Neural progenitor cell (in vitro differentiated cells): ENCODE results near the gene PLA2G4E. TPM values are rescaled to one million over a fixed set of nuclear protein-coding genes. Genes with fewer than 3 reads are reported as not detected.

Experiments used
- DNase-seq: peaks from one replicate; pipeline ENCODE4 v3.0.0-alpha.2; 2016; ENCODE audit warnings: low spot score
- H2AFZ ChIP-seq: fragments of 200-600 bp; sonication (generic); replicated peaks from 2 replicates; pipeline ENCODE4 v1.6.1; 2016; ENCODE audit warnings: antibody characterized with exemption
- H3F3A ChIP-seq: fragments of 200-600 bp; sonication (generic); 2 replicates; pipeline ENCODE4 v1.6.1; 2016; ENCODE audit warnings: antibody characterized with exemption, low read depth
- H3K27ac ChIP-seq: fragments of 200-600 bp; sonication (generic); 2 replicates; pipeline ENCODE4 v1.5.1; 2016; ENCODE audit warnings: mild to moderate bottlenecking
- H3K27me3 ChIP-seq: fragments of 200-600 bp; sonication (generic); 2 replicates; pipeline ENCODE4 v1.6.1; 2016; ENCODE audit warnings: mild to moderate bottlenecking, moderate library complexity
- H3K36me3 ChIP-seq: fragments of 200-600 bp; sonication (generic); 2 replicates; pipeline ENCODE4 v1.5.1; 2016
- H3K4me1 ChIP-seq: fragments of 200-600 bp; sonication (generic); 2 replicates; pipeline ENCODE4 v1.6.1; 2016; ENCODE audit warnings: mixed run types
- H3K4me2 ChIP-seq: fragments of 200-600 bp; sonication (generic); 2 replicates; pipeline ENCODE4 v1.6.1; 2016
- H3K4me3 ChIP-seq: fragments of 200-600 bp; sonication (generic); 2 replicates; pipeline ENCODE4 v1.5.1; 2016
- H3K79me2 ChIP-seq: fragments of 200-600 bp; sonication (generic); 2 replicates; pipeline ENCODE4 v1.6.1; 2016; ENCODE audit warnings: low read depth
- H3K9ac ChIP-seq: fragments of 200-600 bp; sonication (generic); 2 replicates; pipeline ENCODE4 v1.6.1; 2016
- H3K9me3 ChIP-seq: fragments of 200-600 bp; sonication (generic); 2 replicates; pipeline ENCODE4 v1.5.1; 2016; ENCODE audit warnings: low read depth
- H4K20me1 ChIP-seq: fragments of 200-600 bp; sonication (generic); 2 replicates; pipeline ENCODE4 v1.6.1; 2016; ENCODE audit warnings: low read depth
- H3K27ac Mint-ChIP-seq: 3 replicates; pipeline ENCODE4 v1.8.0; 2021; ENCODE audit warnings: mixed read lengths
- H3K27me3 Mint-ChIP-seq: 2 replicates; pipeline ENCODE4 v1.8.0; 2022; ENCODE audit warnings: low read depth, mild to moderate bottlenecking, inconsistent platforms, moderate library complexity, mixed read lengths; ENCODE audit not compliant: insufficient read depth
- H3K36me3 Mint-ChIP-seq: 3 replicates; pipeline ENCODE4 v1.8.0; 2021; ENCODE audit warnings: mixed read lengths
- H3K4me1 Mint-ChIP-seq: 3 replicates; pipeline ENCODE4 v1.8.0; 2021; ENCODE audit warnings: mixed read lengths
- H3K4me3 Mint-ChIP-seq: 3 replicates; pipeline ENCODE4 v1.8.0; 2021; ENCODE audit warnings: mild to moderate bottlenecking, moderate library complexity, mixed read lengths
- H3K9me3 Mint-ChIP-seq: 3 replicates; pipeline ENCODE4 v1.8.0; 2020; ENCODE audit warnings: mixed read lengths
- EZH2 ChIP-seq: fragments of 200-600 bp; sonication (generic); IDR thresholded peaks from 2 replicates; pipeline ENCODE4 v1.6.1; 2017; ENCODE audit warnings: antibody characterized with exemption, mild to moderate bottlenecking, moderate library complexity
- EZH2phosphoT487 ChIP-seq: fragments of 200-600 bp; sonication (generic); IDR thresholded peaks from 2 replicates; pipeline ENCODE4 v1.6.1; 2017; ENCODE audit warnings: antibody characterized with exemption
- total RNA-seq: library from RNA; depleted of rRNA; stranded (reverse); fragments of >200 nt; gene quantifications from 2 replicates; pipeline ENCODE4 v1.2.3, GENCODE V29; 2015; ENCODE audit warnings: low replicate concordance
- TF ChIP-seq, protein P1 (sequence below): fragments of 200-600 bp; sonication (generic); IDR thresholded peaks from 2 replicates; pipeline ENCODE4 v1.5.1; 2017; ENCODE audit warnings: antibody characterized with exemption, mild to moderate bottlenecking

Gene PLA2G4E
- total RNA-seq, 1 donor from 2014 or later = not detected

DNA sequence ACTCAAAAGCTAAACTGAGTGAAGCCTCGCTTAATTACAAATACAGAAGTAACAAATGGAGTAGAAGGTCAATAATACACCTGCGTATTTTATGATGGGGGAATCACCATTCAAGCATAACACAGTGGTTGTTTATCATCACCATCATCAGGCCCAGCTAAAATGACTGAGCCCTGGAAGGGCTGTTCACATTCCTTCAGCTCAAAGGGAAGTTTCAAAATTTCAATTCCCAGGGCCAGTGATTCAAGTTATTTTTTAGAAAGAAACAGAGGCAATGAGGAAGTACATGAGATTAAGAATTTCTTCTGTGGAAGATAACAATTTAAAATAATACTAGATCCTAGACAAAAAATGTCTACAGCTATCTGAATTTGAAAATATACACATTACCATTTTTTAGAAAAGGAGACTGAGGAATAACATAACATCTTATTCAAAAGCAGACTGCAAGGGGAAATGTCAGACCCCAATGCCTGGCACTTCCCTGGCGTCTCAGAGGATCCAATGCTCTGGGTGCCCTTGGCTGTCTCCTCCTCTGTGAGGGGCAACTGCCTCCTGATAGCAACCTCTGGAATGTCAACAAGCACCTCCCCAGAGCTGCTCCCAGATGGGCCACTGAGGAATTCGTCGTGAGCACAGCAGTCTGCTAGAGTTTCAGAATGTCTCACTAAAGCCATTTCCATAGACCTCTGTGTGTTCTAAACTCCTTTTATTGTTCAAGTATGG is 71.3 kb downstream of the PLA2G4E start:
- DNase-seq = peak; percentile 38
- Histone ChIP-seq H3K9ac (no peak overlapping the region), H3K4me1 (peaks cover 6% of the 10 kb centered on the region), H4K20me1 (peaks cover 5% of the 10 kb centered on the region), H3K4me2 (no peak overlapping the region), H3K36me3 (no peaks in the 10 kb centered on the region), H3K79me2 (no peaks in the 10 kb centered on the region), H3K27ac (no peak overlapping the region), H3F3A (no peaks in the 10 kb centered on the region), H2AFZ (no peak overlapping the region), H3K9me3 (no peaks in the 10 kb centered on the region), H3K4me3 (no peak overlapping the region), H3K27me3 (no peaks in the 10 kb centered on the region)
- Mint-ChIP-seq H3K27ac (no peak overlapping the region), H3K4me1 (peaks cover 38% of the 10 kb centered on the region), H3K9me3 (no peaks in the 10 kb centered on the region), H3K4me3 (no peak overlapping the region), H3K27me3 (peaks cover 2% of the 10 kb centered on the region), H3K36me3 (peaks cover 4% of the 10 kb centered on the region)
- TF ChIP-seq EZH2 = no peak

- Histone ChIP-seq H3K9me3 (no peaks in the 10 kb centered on the region), H3K4me3 (no peak overlapping the region), H3K27me3 (no peaks in the 10 kb centered on the region), H3K79me2 (no peaks in the 10 kb centered on the region), H3K4me2 (no peak overlapping the region), H3K4me1 (peaks cover 8% of the 10 kb centered on the region), H3K9ac (no peak overlapping the region), H4K20me1 (peaks cover 5% of the 10 kb centered on the region), H3K36me3 (no peaks in the 10 kb centered on the region), H2AFZ (no peak overlapping the region), H3K27ac (no peak overlapping the region), H3F3A (no peaks in the 10 kb centered on the region)
- no peak for TF ChIP-seq EZH2phosphoT487
- TF ChIP-seq EZH2 = no peak
- TF ChIP-seq, protein P1, sequence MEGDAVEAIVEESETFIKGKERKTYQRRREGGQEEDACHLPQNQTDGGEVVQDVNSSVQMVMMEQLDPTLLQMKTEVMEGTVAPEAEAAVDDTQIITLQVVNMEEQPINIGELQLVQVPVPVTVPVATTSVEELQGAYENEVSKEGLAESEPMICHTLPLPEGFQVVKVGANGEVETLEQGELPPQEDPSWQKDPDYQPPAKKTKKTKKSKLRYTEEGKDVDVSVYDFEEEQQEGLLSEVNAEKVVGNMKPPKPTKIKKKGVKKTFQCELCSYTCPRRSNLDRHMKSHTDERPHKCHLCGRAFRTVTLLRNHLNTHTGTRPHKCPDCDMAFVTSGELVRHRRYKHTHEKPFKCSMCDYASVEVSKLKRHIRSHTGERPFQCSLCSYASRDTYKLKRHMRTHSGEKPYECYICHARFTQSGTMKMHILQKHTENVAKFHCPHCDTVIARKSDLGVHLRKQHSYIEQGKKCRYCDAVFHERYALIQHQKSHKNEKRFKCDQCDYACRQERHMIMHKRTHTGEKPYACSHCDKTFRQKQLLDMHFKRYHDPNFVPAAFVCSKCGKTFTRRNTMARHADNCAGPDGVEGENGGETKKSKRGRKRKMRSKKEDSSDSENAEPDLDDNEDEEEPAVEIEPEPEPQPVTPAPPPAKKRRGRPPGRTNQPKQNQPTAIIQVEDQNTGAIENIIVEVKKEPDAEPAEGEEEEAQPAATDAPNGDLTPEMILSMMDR = no peak
- H3K27me3 Mint-ChIP-seq = peaks cover 2% of the 10 kb centered on the region
- no peak overlapping the region for H3K27ac Mint-ChIP-seq
- H3K36me3 Mint-ChIP-seq = peaks cover 4% of the 10 kb centered on the region
- no peak overlapping the region for H3K4me3 Mint-ChIP-seq
- H3K9me3 Mint-ChIP-seq = no peaks in the 10 kb centered on the region
- DNase-seq = no peak
- peaks cover 48% of the 10 kb centered on the region for H3K4me1 Mint-ChIP-seq
Observed at GRCh38 chr15:41948490-41948889, 72.4 kb downstream of the PLA2G4E start.

- DNase-seq = no peak
- H3K4me1 Mint-ChIP-seq = peaks cover 60% of the 10 kb centered on the region
Observed at GRCh38 chr15:41946970-41947369, 73.9 kb downstream of the PLA2G4E start.

More at GRCh38 chr15:41946970-41947369, 73.9 kb downstream of the PLA2G4E start:
- Histone ChIP-seq H3K36me3 (no peaks in the 10 kb centered on the region), H2AFZ (no peak overlapping the region), H3K9ac (no peak overlapping the region), H3K27me3 (no peaks in the 10 kb centered on the region), H3K4me2 (no peak overlapping the region), H3K79me2 (no peaks in the 10 kb centered on the region), H3K9me3 (no peaks in the 10 kb centered on the region), H3F3A (peaks cover under 1% of the 10 kb centered on the region), H3K4me1 (peaks cover 9% of the 10 kb centered on the region), H4K20me1 (peaks cover 5% of the 10 kb centered on the region), H3K27ac (no peak overlapping the region), H3K4me3 (no peak overlapping the region)
- TF ChIP-seq EZH2 (no peak), EZH2phosphoT487 (no peak)
- TF ChIP-seq, protein P1 = no peak
- H3K36me3 Mint-ChIP-seq = no peaks in the 10 kb centered on the region
- H3K4me3 Mint-ChIP-seq = no peak overlapping the region
- no peaks in the 10 kb centered on the region for H3K9me3 Mint-ChIP-seq
- no peak overlapping the region for H3K27ac Mint-ChIP-seq
- peaks cover 2% of the 10 kb centered on the region for H3K27me3 Mint-ChIP-seq
